ENCODE results near the gene EPOP.
"Not testable (repeated sequence)": the region's sequence is repeated elsewhere in the genome, so short reads cannot be mapped to it uniquely, and the experiment has no call there.

EPOP gene

DNA sequence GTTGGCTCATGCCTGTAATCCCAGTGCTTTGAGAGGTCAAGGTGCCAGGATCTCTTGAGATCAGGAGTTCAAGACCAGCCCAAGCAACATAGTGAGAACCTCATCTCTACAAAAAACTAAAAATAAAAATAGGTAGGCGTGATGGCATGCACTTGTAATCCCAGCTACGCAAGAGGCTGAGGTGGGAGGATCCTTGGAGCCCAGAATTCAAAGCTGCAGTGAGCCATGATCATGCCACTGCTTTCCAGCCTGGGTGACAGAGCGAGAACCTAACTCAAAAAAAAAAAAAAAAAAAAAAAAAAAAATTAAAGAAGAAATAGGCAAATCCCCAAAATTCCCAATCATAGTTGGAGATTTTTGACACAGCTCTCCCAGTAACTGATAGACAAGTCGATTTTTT is 36.8 kb downstream of the EPOP start:
- no peaks in the 10 kb centered on the region for H3K4me1 ChIP-seq (ENCODE audit: control extremely low read depth in 1 of 4, control insufficient read depth in 4 of 4, insufficient read depth in 4 of 4, low read length in 3 of 4)
- H3K27ac ChIP-seq (ENCODE audit: insufficient read depth in 1 of 2, low read depth in 1 of 2, low read length in 2 of 2, poor library complexity in 1 of 2, severe bottlenecking in 2 of 2), result no peak overlapping the region
- POLR2A ChIA-PET, result no interaction called here
- 100% methylated on average over 1 of the region's 4 CpGs for WGBS (ENCODE audit: insufficient coverage)
- no peaks in the 10 kb centered on the region for H3K9me3 ChIP-seq (ENCODE audit: control extremely low read depth in 1 of 5, control insufficient read depth in 4 of 5, insufficient read depth in 2 of 5, low read depth in 1 of 5, low read length in 4 of 5)
- no peak overlapping the region for H3K4me3 ChIP-seq (ENCODE audit: control insufficient read depth in 1 of 7, extremely low read depth in 1 of 7, insufficient read depth in 4 of 7, low read depth in 2 of 7, low read length in 6 of 7)
- CTCF ChIA-PET, result no interaction called here
- peaks cover 0 to 3% (median 0%) of the 10 kb centered on the region in 5 experiments for H3K27me3 ChIP-seq (replicated peaks in 2 of 5; ENCODE audit: control insufficient read depth in 4 of 5, insufficient read depth in 5 of 5, low read length in 4 of 5)
- H3K36me3 ChIP-seq (ENCODE audit: control insufficient read depth in 4 of 4, insufficient read depth in 4 of 4, low read length in 3 of 4), result no peaks in the 10 kb centered on the region
- no peak for DNase-seq

DNA sequence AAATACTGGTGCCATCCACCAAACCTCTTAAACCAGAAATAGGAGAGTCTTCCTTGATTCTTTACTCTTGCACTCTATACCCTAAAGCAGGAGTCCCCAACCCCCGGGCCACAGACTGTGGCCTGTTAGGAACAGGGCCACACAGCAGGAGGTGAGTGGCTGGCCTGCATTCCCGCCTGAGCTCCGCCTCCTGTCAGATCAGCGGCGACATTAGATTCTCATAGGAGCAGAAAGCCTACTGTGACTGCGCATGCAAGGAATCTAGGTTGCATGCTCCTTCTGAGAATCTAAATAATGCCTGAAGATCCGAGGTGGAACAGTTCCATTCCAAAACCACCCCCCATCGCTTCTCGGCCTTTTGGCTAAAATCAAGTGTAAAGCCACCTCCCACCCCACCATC is 38.7 kb downstream of the EPOP start:
- 91% methylated on average over 9 of the region's 9 CpGs for WGBS (ENCODE audit: insufficient coverage)
- no peaks in the 10 kb centered on the region for H3K4me1 ChIP-seq (ENCODE audit: control extremely low read depth in 1 of 4, control insufficient read depth in 4 of 4, insufficient read depth in 4 of 4, low read length in 3 of 4)
- CTCF ChIA-PET, result no interaction called here

DNA sequence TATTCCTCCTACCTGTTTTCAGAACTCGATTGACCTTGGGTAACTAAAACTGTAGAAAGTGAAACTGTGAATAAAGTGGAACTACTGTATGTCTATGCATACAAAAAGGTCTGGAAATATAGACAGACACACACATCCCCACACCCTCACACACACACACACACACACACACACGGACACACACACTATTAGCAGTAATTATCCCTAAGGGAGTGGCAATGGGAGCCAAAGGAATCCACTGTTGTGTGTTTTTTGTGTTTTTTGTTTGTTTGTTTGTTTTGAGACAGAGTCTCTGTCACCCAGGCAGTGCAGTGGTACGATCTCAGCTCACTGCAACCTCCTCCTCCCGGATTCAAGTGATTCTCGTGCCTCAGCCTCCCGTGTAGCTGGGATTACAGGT is 42.4 kb downstream of the EPOP start:
- no peaks in the 10 kb centered on the region for H3K9me3 ChIP-seq (ENCODE audit: control extremely low read depth in 1 of 5, control insufficient read depth in 4 of 5, insufficient read depth in 2 of 5, low read depth in 1 of 5, low read length in 4 of 5)
- ChIA-PET CTCF (interaction anchor here (1.0 kb wide), 1 partner anchor 12 kb away, joined by 3 read pairs; no protein-coding TSS in a partner anchor), POLR2A (no interaction called here)
- no peak for DNase-seq
- H3K27me3 ChIP-seq (replicated peaks in 2 of 5; ENCODE audit: control insufficient read depth in 4 of 5, insufficient read depth in 5 of 5, low read length in 4 of 5), result peaks cover 0 to 8% (median 2%) of the 10 kb centered on the region in 5 experiments
- no peak overlapping the region for H3K27ac ChIP-seq (ENCODE audit: insufficient read depth in 1 of 2, low read depth in 1 of 2, low read length in 2 of 2, poor library complexity in 1 of 2, severe bottlenecking in 2 of 2)
- no peaks in the 10 kb centered on the region for H3K4me1 ChIP-seq (ENCODE audit: control extremely low read depth in 1 of 4, control insufficient read depth in 4 of 4, insufficient read depth in 4 of 4, low read length in 3 of 4)
- H3K36me3 ChIP-seq (ENCODE audit: control insufficient read depth in 4 of 4, insufficient read depth in 4 of 4, low read length in 3 of 4), result no peaks in the 10 kb centered on the region
- no peak overlapping the region for H3K4me3 ChIP-seq (ENCODE audit: control insufficient read depth in 1 of 7, extremely low read depth in 1 of 7, insufficient read depth in 4 of 7, low read depth in 2 of 7, low read length in 6 of 7)
- WGBS (ENCODE audit: insufficient coverage), result 100% methylated on average over 4 of the region's 6 CpGs

More for the DNA sequence above, 38.7 kb downstream of the EPOP start:
- Histone ChIP-seq H3K27ac (ENCODE audit: insufficient read depth in 1 of 2, low read depth in 1 of 2, low read length in 2 of 2, poor library complexity in 1 of 2, severe bottlenecking in 2 of 2) (no peak overlapping the region), H3K4me3 (ENCODE audit: control insufficient read depth in 1 of 7, extremely low read depth in 1 of 7, insufficient read depth in 4 of 7, low read depth in 2 of 7, low read length in 6 of 7) (no peak overlapping the region), H3K36me3 (ENCODE audit: control insufficient read depth in 4 of 4, insufficient read depth in 4 of 4, low read length in 3 of 4) (no peaks in the 10 kb centered on the region), H3K27me3 (replicated peaks in 2 of 5; ENCODE audit: control insufficient read depth in 4 of 5, insufficient read depth in 5 of 5, low read length in 4 of 5) (no peaks in the 10 kb centered on the region), H3K9me3 (ENCODE audit: control extremely low read depth in 1 of 5, control insufficient read depth in 4 of 5, insufficient read depth in 2 of 5, low read depth in 1 of 5, low read length in 4 of 5) (no peaks in the 10 kb centered on the region)
- DNase-seq, result no peak
- POLR2A ChIA-PET, result no interaction called here

DNA sequence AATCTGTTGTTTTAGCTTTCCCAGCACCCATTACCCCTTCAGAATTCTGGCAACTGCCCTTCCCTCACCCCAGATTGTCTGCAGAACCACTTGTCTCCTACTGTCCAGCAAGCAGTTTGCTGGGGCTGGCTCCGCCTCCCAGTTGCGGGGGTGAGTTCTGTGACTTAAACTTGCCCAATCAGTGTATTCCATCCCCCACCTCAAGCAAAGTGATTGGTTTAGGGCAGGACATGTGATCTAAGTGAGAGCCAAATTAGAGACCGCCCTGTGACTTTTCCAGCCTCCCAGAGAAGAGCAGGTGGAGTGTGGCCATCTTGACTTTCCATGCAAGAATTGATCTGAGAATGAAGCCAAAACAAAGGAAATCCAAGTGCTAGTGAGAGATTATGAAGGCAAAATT is 46.3 kb downstream of the EPOP start:
- peak in 2 of 3 donors; percentile 20 to 22 for DNase-seq
- peaks cover 0 to 10% (median 2%) of the 10 kb centered on the region in 5 experiments for H3K27me3 ChIP-seq (replicated peaks in 2 of 5; ENCODE audit: control insufficient read depth in 4 of 5, insufficient read depth in 5 of 5, low read length in 4 of 5)
- no peak overlapping the region for H3K4me3 ChIP-seq (ENCODE audit: control insufficient read depth in 1 of 7, extremely low read depth in 1 of 7, insufficient read depth in 4 of 7, low read depth in 2 of 7, low read length in 6 of 7)
- WGBS (ENCODE audit: insufficient coverage), result no CpG with 5 or more reads among the region's 3 CpGs
- POLR2A ChIA-PET, result no interaction called here
- CTCF ChIA-PET, result no interaction called here
- no peak overlapping the region for H3K27ac ChIP-seq (ENCODE audit: insufficient read depth in 1 of 2, low read depth in 1 of 2, low read length in 2 of 2, poor library complexity in 1 of 2, severe bottlenecking in 2 of 2)
- no peaks in the 10 kb centered on the region for H3K9me3 ChIP-seq (ENCODE audit: control extremely low read depth in 1 of 5, control insufficient read depth in 4 of 5, insufficient read depth in 2 of 5, low read depth in 1 of 5, low read length in 4 of 5)
- H3K4me1 ChIP-seq (ENCODE audit: control extremely low read depth in 1 of 4, control insufficient read depth in 4 of 4, insufficient read depth in 4 of 4, low read length in 3 of 4), result no peaks in the 10 kb centered on the region
- H3K36me3 ChIP-seq (ENCODE audit: control insufficient read depth in 4 of 4, insufficient read depth in 4 of 4, low read length in 3 of 4), result no peaks in the 10 kb centered on the region

DNA sequence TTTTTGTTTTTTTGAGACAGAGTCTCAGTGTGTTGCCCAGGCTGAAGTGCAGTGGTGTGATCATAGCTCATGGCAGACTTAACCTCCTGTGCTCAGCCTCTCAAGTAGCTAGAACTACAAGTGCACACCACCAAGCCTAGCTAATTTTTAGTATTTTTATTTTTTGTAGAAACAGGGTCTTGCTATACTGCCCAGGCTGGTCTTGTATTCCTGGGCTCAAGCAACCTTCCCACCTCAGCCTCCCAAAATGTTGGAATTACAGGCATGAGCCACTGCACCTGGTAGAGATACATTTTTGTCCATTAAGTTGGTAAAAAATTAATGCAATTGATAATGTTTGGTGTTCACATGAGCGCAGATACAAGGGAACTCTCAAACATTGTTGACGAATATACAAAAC is 46.8 kb downstream of the EPOP start:
- no peak for DNase-seq
- Histone ChIP-seq H3K27me3 (replicated peaks in 2 of 5; ENCODE audit: control insufficient read depth in 4 of 5, insufficient read depth in 5 of 5, low read length in 4 of 5) (peaks cover 0 to 11% (median 2%) of the 10 kb centered on the region in 5 experiments), H3K27ac (ENCODE audit: insufficient read depth in 1 of 2, low read depth in 1 of 2, low read length in 2 of 2, poor library complexity in 1 of 2, severe bottlenecking in 2 of 2) (no peak overlapping the region), H3K36me3 (ENCODE audit: control insufficient read depth in 4 of 4, insufficient read depth in 4 of 4, low read length in 3 of 4) (no peaks in the 10 kb centered on the region), H3K9me3 (ENCODE audit: control extremely low read depth in 1 of 5, control insufficient read depth in 4 of 5, insufficient read depth in 2 of 5, low read depth in 1 of 5, low read length in 4 of 5) (no peaks in the 10 kb centered on the region), H3K4me1 (ENCODE audit: control extremely low read depth in 1 of 4, control insufficient read depth in 4 of 4, insufficient read depth in 4 of 4, low read length in 3 of 4) (no peaks in the 10 kb centered on the region), H3K4me3 (ENCODE audit: control insufficient read depth in 1 of 7, extremely low read depth in 1 of 7, insufficient read depth in 4 of 7, low read depth in 2 of 7, low read length in 6 of 7) (no peak overlapping the region)
- ChIA-PET CTCF (no interaction called here), POLR2A (no interaction called here)
- 95% methylated on average over 2 of the region's 2 CpGs for WGBS (ENCODE audit: insufficient coverage)

DNA sequence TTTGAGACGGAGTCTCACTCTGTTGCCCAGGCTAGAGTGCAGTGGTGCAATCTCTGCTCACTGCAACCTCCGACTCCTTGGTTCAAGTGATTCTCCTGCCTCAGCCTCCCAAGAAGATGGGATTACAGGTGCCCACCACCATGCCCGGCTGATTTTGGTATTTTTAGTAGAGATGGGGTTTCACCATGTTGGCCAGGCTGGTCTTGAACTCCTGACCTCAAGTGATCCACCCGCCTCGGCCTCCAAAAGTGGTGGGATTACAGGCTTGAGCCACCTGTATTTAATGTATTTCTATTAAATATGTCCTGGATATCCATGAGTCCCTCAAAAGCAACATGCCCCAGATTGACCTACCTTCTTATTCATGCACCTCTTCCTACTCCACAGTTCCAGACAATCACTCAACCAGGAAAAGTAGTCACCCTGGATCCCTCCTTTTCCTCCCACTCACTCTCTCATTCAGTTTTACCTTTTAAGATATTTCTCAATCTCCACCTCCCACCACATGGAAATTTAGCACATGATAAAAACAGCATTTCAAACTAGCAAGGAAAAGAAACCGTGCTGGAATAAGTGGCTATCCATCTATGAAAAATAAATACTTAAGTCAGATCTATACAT is 48.0 kb downstream of the EPOP start:
- POLR2A ChIA-PET; DNase-seq; H3K4me3 ChIP-seq (ENCODE audit: control insufficient read depth in 1 of 7, extremely low read depth in 1 of 7, insufficient read depth in 4 of 7, low read depth in 2 of 7, low read length in 6 of 7); H3K27ac ChIP-seq (ENCODE audit: insufficient read depth in 1 of 2, low read depth in 1 of 2, low read length in 2 of 2, poor library complexity in 1 of 2, severe bottlenecking in 2 of 2); H3K4me1 ChIP-seq (ENCODE audit: control extremely low read depth in 1 of 4, control insufficient read depth in 4 of 4, insufficient read depth in 4 of 4, low read length in 3 of 4); CTCF ChIA-PET; H3K9me3 ChIP-seq (ENCODE audit: control extremely low read depth in 1 of 5, control insufficient read depth in 4 of 5, insufficient read depth in 2 of 5, low read depth in 1 of 5, low read length in 4 of 5); H3K36me3 ChIP-seq (ENCODE audit: control insufficient read depth in 4 of 4, insufficient read depth in 4 of 4, low read length in 3 of 4): not testable (repeated sequence)
- H3K27me3 ChIP-seq (replicated peaks in 2 of 5; ENCODE audit: control insufficient read depth in 4 of 5, insufficient read depth in 5 of 5, low read length in 4 of 5), result peaks cover 0 to 18% (median 3%) of the 10 kb centered on the region in 5 experiments
- 92% methylated on average over 2 of the region's 6 CpGs for WGBS (ENCODE audit: insufficient coverage)

DNA sequence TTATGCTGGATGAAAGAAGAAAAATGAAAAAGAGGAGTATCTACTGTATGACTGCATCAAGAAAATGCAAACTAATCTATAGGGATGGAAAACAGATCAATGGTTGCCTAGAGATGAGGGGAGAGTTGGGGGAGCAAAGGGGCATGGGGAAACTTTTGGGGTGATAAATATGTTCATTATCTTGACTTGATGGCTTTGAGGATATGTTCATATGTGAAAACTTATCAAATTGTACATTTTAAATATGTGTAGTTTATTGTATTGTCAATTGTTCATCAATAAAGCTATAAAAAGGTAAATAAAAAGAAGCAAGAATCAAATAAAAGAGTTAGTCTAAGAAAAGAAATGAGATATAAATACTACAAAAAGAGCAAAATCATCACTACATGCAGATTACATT is 49.3 kb downstream of the EPOP start:
- DNase-seq, result no peak
- POLR2A ChIA-PET, result no interaction called here
- CTCF ChIA-PET, result interaction anchor here (1.3 kb wide), 1 partner anchor 38 kb away, joined by 6 read pairs; no protein-coding TSS in a partner anchor
- Histone ChIP-seq H3K27me3 (replicated peaks in 2 of 5; ENCODE audit: control insufficient read depth in 4 of 5, insufficient read depth in 5 of 5, low read length in 4 of 5) (peaks cover 3 to 27% (median 10%) of the 10 kb centered on the region in 5 experiments), H3K4me3 (ENCODE audit: control insufficient read depth in 1 of 7, extremely low read depth in 1 of 7, insufficient read depth in 4 of 7, low read depth in 2 of 7, low read length in 6 of 7) (no peak overlapping the region), H3K9me3 (ENCODE audit: control extremely low read depth in 1 of 5, control insufficient read depth in 4 of 5, insufficient read depth in 2 of 5, low read depth in 1 of 5, low read length in 4 of 5) (no peaks in the 10 kb centered on the region), H3K36me3 (ENCODE audit: control insufficient read depth in 4 of 4, insufficient read depth in 4 of 4, low read length in 3 of 4) (no peaks in the 10 kb centered on the region), H3K4me1 (ENCODE audit: control extremely low read depth in 1 of 4, control insufficient read depth in 4 of 4, insufficient read depth in 4 of 4, low read length in 3 of 4) (no peaks in the 10 kb centered on the region), H3K27ac (ENCODE audit: insufficient read depth in 1 of 2, low read depth in 1 of 2, low read length in 2 of 2, poor library complexity in 1 of 2, severe bottlenecking in 2 of 2) (no peak overlapping the region)

Data from common myeloid progenitor, CD34-positive (primary cell).